HG03175 (cell line): ENCODE results near the gene LFNG.

Source experiments
- ATAC-seq: cut with Tn5 transposase; IDR thresholded peaks from one replicate; pipeline ENCODE4 v1.9.1; 2021; ENCODE audit warnings: mild to moderate bottlenecking, moderate library complexity; ENCODE audit not compliant: unreplicated experiment

LFNG gene

GRCh38 chr7:2516194-2516555 lies 3.4 kb upstream of the LFNG start:
- ATAC-seq, result no peak

- no peak for ATAC-seq
Observed at GRCh38 chr7:2517026-2517425, 2.5 kb upstream of the LFNG start.

DNA sequence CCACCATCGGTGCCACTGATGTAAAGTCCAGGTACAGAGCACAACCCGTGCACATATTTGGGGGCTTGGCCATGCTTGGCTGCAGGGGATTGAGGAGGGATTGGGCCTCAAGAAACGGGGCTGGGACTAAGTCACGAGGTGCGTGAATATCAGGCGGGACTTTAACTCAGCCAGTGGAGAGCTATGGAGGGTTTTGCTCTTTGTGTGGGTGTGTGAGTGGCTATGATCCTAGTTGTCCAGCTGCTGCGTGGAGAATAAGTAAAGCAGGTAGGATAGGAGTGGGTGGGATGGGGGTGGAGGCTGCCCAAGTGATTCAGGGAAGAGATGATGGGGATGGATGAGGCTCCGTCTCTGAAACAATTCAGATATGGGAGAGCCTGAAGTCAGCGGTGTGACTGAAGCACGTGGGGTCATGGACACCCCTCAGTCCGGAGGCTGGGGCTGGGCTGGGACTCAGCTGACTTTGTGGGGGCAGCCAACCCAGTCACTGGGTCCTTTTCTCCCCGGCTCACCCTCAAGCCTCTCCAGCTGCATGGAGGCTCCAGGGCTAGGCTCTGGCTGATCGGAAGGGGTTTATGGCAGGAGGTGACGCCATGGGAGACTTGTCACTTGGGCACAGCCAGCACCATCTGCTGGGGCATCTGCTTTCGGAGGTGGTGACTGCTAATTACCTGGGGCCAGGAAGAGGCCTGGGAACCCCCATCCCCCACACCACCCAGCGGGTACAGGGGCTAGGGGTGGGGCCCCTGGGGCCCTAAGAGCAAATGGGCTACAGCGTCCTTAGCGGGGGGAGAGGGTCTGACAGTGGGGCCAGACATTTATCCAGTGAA lies 1.7 kb upstream of the LFNG start:
- ATAC-seq, result no peak

- no peak for ATAC-seq
Observed at GRCh38 chr7:2518737-2519118, 846 bp upstream of the LFNG start.

DNA sequence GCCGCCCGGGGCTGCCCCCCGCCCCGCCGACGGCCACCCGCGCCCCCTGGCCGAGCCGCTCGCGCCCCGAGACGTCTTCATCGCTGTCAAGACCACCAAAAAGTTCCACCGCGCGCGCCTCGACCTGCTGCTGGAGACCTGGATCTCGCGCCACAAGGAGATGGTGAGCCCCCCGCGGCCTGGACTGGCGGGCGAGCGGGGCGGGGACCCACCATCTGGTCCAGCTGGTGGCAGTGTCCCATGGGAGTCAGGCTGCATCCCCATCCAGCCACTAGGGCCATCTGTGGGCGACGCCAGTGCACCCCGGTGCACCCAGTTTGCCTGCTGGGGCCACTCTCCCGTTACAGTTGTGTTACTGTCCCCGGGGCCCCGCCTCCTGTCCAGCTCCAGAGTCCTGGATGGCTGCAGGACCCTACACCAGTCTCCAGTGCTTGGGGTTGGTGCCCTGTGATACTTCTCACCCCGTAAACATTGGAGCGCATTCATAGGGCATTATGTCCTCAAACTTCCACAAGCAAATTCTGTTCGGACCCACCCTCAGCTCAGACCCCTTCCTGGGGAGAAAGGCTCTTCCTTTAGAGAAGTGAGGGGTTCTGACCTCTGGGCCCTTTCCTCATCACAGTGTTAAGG lies 672 bp downstream of the LFNG start:
- no peak for ATAC-seq

DNA sequence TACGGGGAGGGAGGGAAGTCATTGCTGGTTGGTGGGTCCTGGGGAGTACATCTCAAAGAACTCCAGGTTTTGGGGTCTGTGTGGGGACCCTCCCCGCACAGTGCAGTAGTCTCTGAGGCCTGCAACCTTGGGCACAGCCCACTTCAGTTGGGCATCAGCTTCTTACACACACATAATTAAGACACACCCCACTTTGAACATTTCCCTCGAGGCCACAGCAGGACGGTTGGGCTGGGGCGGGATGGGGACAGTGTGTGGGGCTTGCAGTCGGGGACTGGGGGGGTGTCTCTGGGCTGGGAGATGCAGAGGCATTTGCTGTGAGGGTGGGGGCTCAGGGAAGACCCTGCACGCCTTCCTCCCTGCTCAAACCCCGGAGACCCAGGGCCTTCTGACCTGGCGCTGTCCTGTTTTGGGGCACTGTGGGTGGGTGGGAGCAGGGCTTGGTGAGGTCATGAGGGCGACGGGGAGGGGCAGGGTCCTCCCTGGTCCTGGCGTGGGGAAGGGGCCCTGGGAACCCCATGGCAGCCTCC lies 1.3 kb downstream of the LFNG start:
- ATAC-seq, result no peak

DNA sequence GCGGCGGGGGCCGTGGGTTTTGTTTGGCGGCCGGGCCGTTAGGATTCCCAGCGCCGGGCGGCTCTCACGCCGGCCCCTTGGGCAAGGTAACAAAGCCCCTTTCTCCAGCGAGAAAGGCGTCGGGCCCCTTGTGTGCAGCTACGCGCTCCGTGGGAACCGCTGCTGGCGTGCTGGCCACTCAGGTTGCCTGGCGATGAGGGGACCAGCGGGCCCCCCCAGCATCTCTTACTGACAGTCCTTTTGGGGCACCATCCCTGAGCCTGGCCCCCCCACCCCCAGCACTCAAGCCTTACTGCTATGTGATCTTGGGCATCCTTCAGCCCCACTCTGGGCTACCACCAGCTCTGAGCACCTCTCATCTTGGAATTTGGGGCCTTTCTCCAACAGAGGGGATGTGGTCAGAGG lies 1.8 kb downstream of the LFNG start:
- ATAC-seq, result no peak

DNA sequence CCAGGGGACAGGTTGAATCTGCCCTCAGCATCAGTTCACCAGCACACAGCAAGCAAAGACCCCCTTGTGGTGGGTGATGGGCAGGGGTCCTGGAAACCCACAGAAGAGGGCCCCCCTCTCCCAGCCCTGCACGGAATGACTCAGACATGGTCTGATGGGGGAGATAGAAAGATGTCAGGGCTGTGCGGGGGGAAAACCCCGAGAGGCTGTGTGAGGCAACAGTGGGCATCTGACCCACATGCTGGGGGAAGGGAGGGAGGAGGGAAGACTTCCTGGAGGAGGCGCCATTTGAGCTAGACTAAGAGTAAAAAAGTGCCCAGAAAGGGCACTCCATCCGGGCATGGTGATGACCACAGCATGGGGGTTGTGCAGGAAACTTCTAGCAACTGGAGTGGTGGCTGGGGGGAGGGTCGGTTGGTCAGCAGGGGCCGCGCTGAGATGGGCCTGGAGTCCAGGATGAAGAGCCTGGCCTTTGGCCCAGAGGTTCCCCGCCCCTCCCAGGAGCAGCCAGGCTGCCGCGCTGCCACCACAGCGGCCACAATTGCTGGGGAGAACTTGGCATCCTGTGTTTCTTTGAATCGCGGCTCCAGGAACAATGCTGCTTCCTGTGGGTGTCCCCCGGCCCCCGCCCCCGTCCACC lies 2.5 kb downstream of the LFNG start:
- no peak for ATAC-seq

- no peak for ATAC-seq
Observed at GRCh38 chr7:2522780-2523433, 3.3 kb downstream of the LFNG start.

GRCh38 chr7:2523461-2523936 lies 3.9 kb downstream of the LFNG start:
- no peak for ATAC-seq

GRCh38 chr7:2523941-2524807 lies 4.6 kb downstream of the LFNG start:
- no peak for ATAC-seq

DNA sequence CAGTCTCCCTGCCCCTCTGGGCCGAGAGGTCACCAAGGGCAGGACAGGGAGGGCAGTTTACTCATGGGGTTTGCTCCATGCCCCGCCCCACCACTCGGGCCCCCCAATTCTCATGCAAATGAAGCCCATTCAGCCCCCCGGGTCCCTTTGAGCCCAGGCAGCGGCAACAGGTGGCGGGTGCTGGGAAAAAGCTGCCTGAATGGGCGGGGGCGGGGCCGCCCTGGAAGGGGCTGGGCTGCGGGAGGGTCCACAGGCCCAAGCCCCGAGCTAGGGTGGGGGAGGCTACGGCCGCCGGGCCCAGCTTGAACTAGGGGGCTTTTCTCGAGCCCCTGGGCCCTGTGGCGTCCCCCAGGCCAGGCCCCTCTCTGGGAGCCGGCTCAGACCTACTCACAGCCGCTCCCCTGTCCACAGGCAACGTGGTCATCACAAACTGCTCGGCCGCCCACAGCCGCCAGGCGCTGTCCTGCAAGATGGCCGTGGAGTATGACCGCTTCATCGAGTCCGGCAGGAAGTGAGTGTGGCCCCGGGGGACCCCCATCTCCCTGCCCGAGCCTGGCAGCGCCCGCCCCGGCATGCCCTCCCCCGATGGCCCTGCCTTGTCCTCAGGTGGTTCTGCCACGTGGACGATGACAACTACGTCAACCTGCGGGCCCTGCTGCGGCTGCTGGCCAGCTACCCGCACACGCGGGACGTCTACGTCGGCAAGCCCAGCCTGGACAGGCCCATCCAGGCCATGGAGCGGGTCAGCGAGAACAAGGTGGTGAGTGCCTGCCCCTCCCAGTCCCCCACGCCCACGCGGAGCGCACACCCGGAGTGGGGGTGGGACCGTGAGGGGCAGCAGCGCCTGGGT lies 5.5 kb downstream of the LFNG start:
- ATAC-seq, result no peak

GRCh38 chr7:2525658-2526630 lies 6.4 kb downstream of the LFNG start:
- ATAC-seq, result no peak

DNA sequence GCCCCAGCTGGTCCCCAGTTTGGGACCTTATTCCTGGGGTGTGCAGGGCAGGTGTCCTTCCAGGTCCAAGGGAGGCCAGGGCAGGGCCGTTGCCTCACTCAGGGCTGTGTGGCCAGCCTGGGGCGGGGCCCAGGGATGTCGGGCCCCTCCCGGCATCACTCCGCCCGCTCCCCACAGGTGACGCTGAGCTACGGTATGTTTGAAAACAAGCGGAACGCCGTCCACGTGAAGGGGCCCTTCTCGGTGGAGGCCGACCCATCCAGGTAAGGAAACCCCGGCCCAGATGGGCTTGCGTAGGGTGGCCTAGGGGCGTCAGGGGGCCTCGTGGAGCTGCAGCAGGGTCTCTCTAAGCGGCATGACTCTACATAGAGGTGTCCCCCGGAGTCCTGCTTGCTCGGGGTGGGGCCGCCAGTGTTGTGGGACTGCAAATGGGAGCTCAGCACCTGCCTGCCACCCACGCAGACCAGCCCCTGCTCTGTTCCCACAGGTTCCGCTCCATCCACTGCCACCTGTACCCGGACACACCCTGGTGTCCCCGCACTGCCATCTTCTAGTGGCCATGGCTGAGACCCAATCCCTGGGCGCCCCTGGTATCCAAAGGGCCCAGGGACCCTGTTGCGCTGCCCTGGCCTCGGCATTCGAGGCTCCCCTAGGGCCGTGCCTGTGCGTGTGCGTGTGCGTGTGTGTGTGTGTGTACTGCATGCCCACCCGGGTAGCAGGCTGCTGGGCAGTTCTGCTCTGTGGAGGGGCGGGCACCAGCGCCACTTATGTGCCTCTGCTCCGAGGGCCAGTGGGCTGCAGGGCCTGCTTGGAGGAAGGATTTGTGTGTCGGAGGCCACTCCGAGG lies 7.3 kb downstream of the LFNG start:
- ATAC-seq, result no peak

- ATAC-seq, result no peak
Observed at GRCh38 chr7:2527505-2528467, 8.2 kb downstream of the LFNG start.

GRCh38 chr7:2528481-2529095 lies 9.0 kb downstream of the LFNG start:
- no peak for ATAC-seq
